ENCODE data around the gene OSBPL10. TPM values are rescaled to one million over a fixed set of nuclear protein-coding genes. Genes with fewer than 3 reads are reported as not detected.
"Not testable (repeated sequence)": the region's sequence is repeated elsewhere in the genome, so short reads cannot be mapped to it uniquely, and the experiment has no call there.

The OSBPL10 gene
- total RNA-seq, 2 donors from 2014 or later, result 0.17 to 2.9 TPM

- DNase-seq (ENCODE audit: low spot score), result no peak
- no peak for ATAC-seq
- Mint-ChIP-seq H3K27ac (no peak overlapping the region), H3K9me3 (no peaks in the 10 kb centered on the region), H3K4me1 (ENCODE audit: low read depth in 2 of 2) (no peaks in the 10 kb centered on the region), H3K27me3 (peaks cover 33 to 36% of the 10 kb centered on the region in 2 donors), H3K4me3 (no peak overlapping the region), H3K36me3 (no peaks in the 10 kb centered on the region)
Observed at GRCh38 chr3:32002561-32003368, 21.7 kb upstream of the OSBPL10 start.

GRCh38 chr3:32000877-32001276 is 19.8 kb upstream of the OSBPL10 start:
- ATAC-seq (peak in 1 of 2 donors; percentile 34), DNase-seq (ENCODE audit: low spot score) (no peak)
- H3K36me3 Mint-ChIP-seq, result no peaks in the 10 kb centered on the region
- no peak overlapping the region for H3K4me3 Mint-ChIP-seq
- peaks cover 22 to 24% of the 10 kb centered on the region in 2 donors for H3K27me3 Mint-ChIP-seq
- H3K4me1 Mint-ChIP-seq (ENCODE audit: low read depth in 2 of 2), result no peaks in the 10 kb centered on the region
- no peaks in the 10 kb centered on the region for H3K9me3 Mint-ChIP-seq
- H3K27ac Mint-ChIP-seq, result no peak overlapping the region

GRCh38 chr3:31999907-32000439 is 18.9 kb upstream of the OSBPL10 start:
- no peaks in the 10 kb centered on the region for H3K9me3 Mint-ChIP-seq
- no peaks in the 10 kb centered on the region for H3K4me1 Mint-ChIP-seq (ENCODE audit: low read depth in 2 of 2)
- ATAC-seq (no peak), DNase-seq (ENCODE audit: low spot score) (no peak)
- peaks cover 22 to 25% of the 10 kb centered on the region in 2 donors for H3K27me3 Mint-ChIP-seq
- H3K4me3 Mint-ChIP-seq, result no peak overlapping the region
- no peaks in the 10 kb centered on the region for H3K36me3 Mint-ChIP-seq
- no peak overlapping the region for H3K27ac Mint-ChIP-seq

DNA sequence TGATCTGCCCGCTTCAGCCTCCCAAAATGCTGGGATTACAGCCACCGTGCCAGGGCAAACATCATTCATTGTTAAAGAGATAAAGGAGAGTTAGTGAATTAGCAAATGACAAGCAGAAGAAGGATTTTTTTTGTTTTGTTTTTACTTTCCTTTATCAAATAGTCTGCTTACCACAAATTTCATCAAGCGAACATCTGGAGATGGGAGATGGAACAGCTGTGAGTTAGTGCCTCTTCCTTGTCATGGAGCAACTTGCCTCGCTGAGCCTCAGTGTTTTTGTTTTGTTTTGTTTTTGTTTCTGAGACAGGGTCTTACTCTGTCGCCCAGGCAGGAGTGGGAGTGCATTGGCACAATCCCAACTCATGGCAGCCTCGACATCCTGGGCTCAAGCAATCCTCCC is 16.4 kb upstream of the OSBPL10 start:
- H3K27me3 Mint-ChIP-seq, result peaks cover 1 to 18% of the 10 kb centered on the region in 2 donors
- ATAC-seq, result no peak
- no peak for DNase-seq (ENCODE audit: low spot score)
- H3K4me3 Mint-ChIP-seq, result no peak overlapping the region
- H3K4me1 Mint-ChIP-seq (ENCODE audit: low read depth in 2 of 2), result no peaks in the 10 kb centered on the region
- H3K27ac Mint-ChIP-seq, result no peak overlapping the region
- H3K9me3 Mint-ChIP-seq, result no peaks in the 10 kb centered on the region
- H3K36me3 Mint-ChIP-seq, result no peaks in the 10 kb centered on the region

DNA sequence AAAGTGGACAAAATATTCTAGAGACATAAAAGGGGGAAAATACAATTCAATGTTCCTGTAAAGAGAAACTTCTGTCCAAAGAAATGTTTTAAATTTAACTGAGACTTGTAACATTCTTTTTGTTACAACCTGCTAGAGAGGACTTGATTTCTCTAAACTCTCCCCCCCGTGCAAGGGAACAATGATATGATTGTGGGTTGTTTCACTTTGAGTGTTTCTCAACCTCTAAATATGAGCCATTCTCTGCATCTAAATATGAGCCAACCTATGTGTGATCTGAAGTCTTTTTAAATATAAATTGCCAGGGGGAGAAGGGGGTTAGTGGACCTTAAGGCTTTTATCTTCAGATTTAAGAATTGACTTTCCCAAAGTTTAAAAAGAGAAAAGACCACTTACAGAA is 15.1 kb upstream of the OSBPL10 start:
- Mint-ChIP-seq H3K4me1 (ENCODE audit: low read depth in 2 of 2) (no peaks in the 10 kb centered on the region), H3K9me3 (no peaks in the 10 kb centered on the region), H3K4me3 (no peak overlapping the region), H3K27ac (no peak overlapping the region), H3K27me3 (peaks cover 0 to 18% of the 10 kb centered on the region in 2 donors), H3K36me3 (no peaks in the 10 kb centered on the region)
- ATAC-seq (no peak), DNase-seq (ENCODE audit: low spot score) (no peak)

GRCh38 chr3:31995026-31995425 is 14.0 kb upstream of the OSBPL10 start:
- H3K4me3 Mint-ChIP-seq; H3K4me1 Mint-ChIP-seq (ENCODE audit: low read depth in 2 of 2); H3K27ac Mint-ChIP-seq; H3K36me3 Mint-ChIP-seq; ATAC-seq; DNase-seq (ENCODE audit: low spot score); H3K9me3 Mint-ChIP-seq: not testable (repeated sequence)
- H3K27me3 Mint-ChIP-seq, result peaks cover 0 to 13% of the 10 kb centered on the region in 2 donors

GRCh38 chr3:31993843-31994242 is 12.8 kb upstream of the OSBPL10 start:
- no peaks in the 10 kb centered on the region for H3K36me3 Mint-ChIP-seq
- no peak overlapping the region for H3K27ac Mint-ChIP-seq
- no peaks in the 10 kb centered on the region for H3K9me3 Mint-ChIP-seq
- DNase-seq (ENCODE audit: low spot score) (no peak), ATAC-seq (no peak)
- H3K27me3 Mint-ChIP-seq, result peaks cover 0 to 13% of the 10 kb centered on the region in 2 donors
- no peak overlapping the region for H3K4me3 Mint-ChIP-seq
- no peaks in the 10 kb centered on the region for H3K4me1 Mint-ChIP-seq (ENCODE audit: low read depth in 2 of 2)

DNA sequence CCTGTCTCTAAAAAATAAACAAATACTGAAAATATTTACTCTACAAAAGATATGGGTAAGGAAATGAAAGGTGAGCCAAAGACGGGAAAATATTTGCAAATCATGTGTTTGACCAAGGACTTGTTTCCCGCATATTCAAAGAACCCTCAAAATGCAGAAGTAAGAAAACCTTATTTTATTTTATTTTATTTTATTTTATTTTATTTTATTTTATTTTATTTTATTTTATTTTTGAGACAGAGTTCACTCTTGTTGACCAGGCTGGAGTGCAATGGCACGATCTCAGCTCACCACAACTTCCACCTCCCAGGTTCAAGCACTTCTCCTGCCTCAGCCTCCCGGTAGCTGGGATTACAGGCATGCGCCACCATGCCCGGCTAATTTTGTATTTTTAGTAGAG is 11.9 kb upstream of the OSBPL10 start:
- H3K36me3 Mint-ChIP-seq; DNase-seq (ENCODE audit: low spot score); H3K4me1 Mint-ChIP-seq (ENCODE audit: low read depth in 2 of 2); H3K27ac Mint-ChIP-seq; ATAC-seq; H3K4me3 Mint-ChIP-seq; H3K27me3 Mint-ChIP-seq; H3K9me3 Mint-ChIP-seq: not testable (repeated sequence)

- no peak overlapping the region for H3K4me3 Mint-ChIP-seq
- peaks cover 5 to 14% of the 10 kb centered on the region in 2 donors for H3K27me3 Mint-ChIP-seq
- no peak for ATAC-seq
Observed at GRCh38 chr3:31988271-31988670, 7.2 kb upstream of the OSBPL10 start.

GRCh38 chr3:31985831-31986230 is 4.8 kb upstream of the OSBPL10 start:
- Mint-ChIP-seq H3K27ac (no peak overlapping the region), H3K36me3 (no peaks in the 10 kb centered on the region), H3K27me3 (peaks cover 19 to 23% of the 10 kb centered on the region in 2 donors), H3K4me3 (no peak overlapping the region), H3K9me3 (no peaks in the 10 kb centered on the region), H3K4me1 (ENCODE audit: low read depth in 2 of 2) (peaks cover 0 to 3% of the 10 kb centered on the region in 2 donors)
- ATAC-seq, result no peak
- DNase-seq (ENCODE audit: low spot score), result no peak

More at GRCh38 chr3:31988271-31988670, 7.2 kb upstream of the OSBPL10 start:
- Mint-ChIP-seq H3K4me1 (ENCODE audit: low read depth in 2 of 2) (no peaks in the 10 kb centered on the region), H3K9me3 (no peaks in the 10 kb centered on the region), H3K36me3 (no peaks in the 10 kb centered on the region), H3K27ac (no peak overlapping the region)
- DNase-seq (ENCODE audit: low spot score), result no peak

DNA sequence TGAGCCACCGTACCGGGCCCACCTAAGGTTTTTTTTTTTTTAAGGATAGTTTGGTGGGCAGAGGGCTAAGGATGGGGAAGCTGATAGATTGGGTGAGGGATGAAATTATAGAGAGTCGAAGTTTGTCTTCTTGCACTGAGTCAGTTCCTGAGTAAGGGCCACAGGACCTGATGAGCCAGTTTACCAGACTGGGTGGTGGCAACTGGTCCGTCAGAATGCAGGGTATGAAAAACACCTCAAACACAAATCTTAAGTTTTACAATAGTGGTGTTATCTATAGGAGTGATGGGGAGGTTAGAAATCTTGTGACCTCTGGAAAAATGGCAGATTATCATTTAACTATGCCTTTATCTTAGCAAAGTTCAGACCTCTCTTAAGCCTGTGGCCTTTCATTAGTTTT is 3.3 kb upstream of the OSBPL10 start:
- Mint-ChIP-seq H3K36me3 (no peaks in the 10 kb centered on the region), H3K4me3 (no peak overlapping the region), H3K27me3 (peaks cover 24 to 31% of the 10 kb centered on the region in 2 donors), H3K27ac (no peak overlapping the region), H3K4me1 (ENCODE audit: low read depth in 2 of 2) (peaks cover 0 to 7% of the 10 kb centered on the region in 2 donors), H3K9me3 (no peaks in the 10 kb centered on the region)
- DNase-seq (ENCODE audit: low spot score) (no peak), ATAC-seq (no peak)

GRCh38 chr3:31980530-31981205 is 394 bp downstream of the OSBPL10 start:
- ATAC-seq (peak; percentile 52 to 65), DNase-seq (ENCODE audit: low spot score) (no peak)
- peak overlapping the region; percentile 61 for H3K4me3 Mint-ChIP-seq
- no peaks in the 10 kb centered on the region for H3K36me3 Mint-ChIP-seq
- H3K27me3 Mint-ChIP-seq, result peaks cover 46 to 56% of the 10 kb centered on the region in 2 donors
- no peak overlapping the region for H3K27ac Mint-ChIP-seq
- peaks cover 0 to 7% of the 10 kb centered on the region in 2 donors for H3K4me1 Mint-ChIP-seq (ENCODE audit: low read depth in 2 of 2)
- no peaks in the 10 kb centered on the region for H3K9me3 Mint-ChIP-seq

GRCh38 chr3:31979001-31979697 is 1.9 kb downstream of the OSBPL10 start:
- DNase-seq (ENCODE audit: low spot score) (no peak), ATAC-seq (no peak)
- H3K9me3 Mint-ChIP-seq, result no peaks in the 10 kb centered on the region
- H3K4me3 Mint-ChIP-seq, result peak overlapping the region; percentile 30
- no peak overlapping the region for H3K27ac Mint-ChIP-seq
- peaks cover 0 to 7% of the 10 kb centered on the region in 2 donors for H3K4me1 Mint-ChIP-seq (ENCODE audit: low read depth in 2 of 2)
- peaks cover 47 to 67% of the 10 kb centered on the region in 2 donors for H3K27me3 Mint-ChIP-seq
- H3K36me3 Mint-ChIP-seq, result no peaks in the 10 kb centered on the region

Measured in natural killer cell treated with Interleukin-12 subunit alpha and Interleukin-12 subunit beta and Interleukin-15 and Interleukin-18, amount 100 ng/mL, for 72 hours (primary cell).